Measurements from ENCODE around the gene PNPLA6.

Gene PNPLA6

DNA sequence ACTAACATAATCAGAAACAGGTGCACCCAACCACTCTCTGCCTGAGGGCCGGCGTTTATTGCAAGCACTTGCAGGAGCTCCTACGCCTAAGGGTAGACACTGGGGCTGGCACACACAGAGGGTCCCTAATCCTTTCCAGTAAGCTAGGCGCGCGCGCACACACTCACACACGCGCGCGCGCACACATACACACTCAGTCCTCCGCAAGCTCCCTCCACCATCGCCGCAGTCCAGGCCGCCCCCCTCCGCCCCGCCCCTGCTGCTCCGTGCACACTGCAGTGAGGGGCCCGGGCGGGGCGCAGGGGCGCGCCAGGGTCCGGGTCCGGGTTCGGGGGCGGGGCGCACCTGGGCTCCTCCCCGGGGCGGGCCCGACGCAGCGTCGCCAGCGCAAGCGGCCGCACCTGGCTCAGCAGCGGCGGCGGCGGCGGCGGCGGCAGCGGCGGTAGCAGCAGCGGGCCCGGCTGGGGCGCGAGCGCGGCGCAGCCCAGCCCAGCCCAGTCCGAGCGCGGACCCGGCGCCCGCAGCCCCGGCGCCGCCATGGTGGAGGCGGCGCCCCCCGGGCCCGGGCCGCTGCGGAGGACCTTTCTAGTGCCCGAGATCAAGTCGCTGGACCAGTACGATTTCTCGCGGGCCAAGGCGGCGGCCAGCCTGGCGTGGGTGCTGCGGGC lies 60.1 kb downstream of the PNPLA6 start, which contains the start of gene CAMSAP3:
TSS of gene CAMSAP3 (plus strand) at position 398 of the 668 bp plus-strand sequence. CDS start at position 538, 140 bp downstream.
- DNase-seq (ENCODE audit: extremely low read depth in 1 of 2, low read depth in 1 of 2), result peak in 1 of 2 donors; percentile 22

GRCh38 chr19:7596211-7596937 lies 60.9 kb downstream of the PNPLA6 start:
- DNase-seq (ENCODE audit: extremely low read depth in 1 of 2, low read depth in 1 of 2), result no peak

GRCh38 chr19:7597689-7598088 lies 62.2 kb downstream of the PNPLA6 start:
- no peak for DNase-seq (ENCODE audit: extremely low read depth in 1 of 2, low read depth in 1 of 2)

GRCh38 chr19:7598180-7598579 lies 62.7 kb downstream of the PNPLA6 start:
- no peak for DNase-seq (ENCODE audit: extremely low read depth in 1 of 2, low read depth in 1 of 2)

DNA sequence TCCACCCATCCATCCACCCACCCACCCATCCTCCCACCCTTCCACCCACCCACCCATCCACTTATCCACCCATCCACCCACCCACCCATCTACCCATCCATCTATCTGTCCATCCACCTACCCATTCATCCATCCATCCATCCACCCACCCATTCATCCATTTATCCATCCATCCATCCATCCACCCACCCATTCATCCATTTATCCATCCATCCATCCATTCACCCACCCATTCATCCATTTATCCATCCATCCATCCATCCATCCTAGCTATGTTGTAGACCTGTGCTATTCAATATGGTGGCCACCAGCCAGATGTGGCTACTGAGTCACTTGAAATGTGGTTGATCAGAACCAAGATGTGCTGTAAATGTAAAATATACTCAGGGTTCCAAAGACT lies 65.2 kb downstream of the PNPLA6 start:
- no peak for DNase-seq (ENCODE audit: extremely low read depth in 1 of 2, low read depth in 1 of 2)

DNA sequence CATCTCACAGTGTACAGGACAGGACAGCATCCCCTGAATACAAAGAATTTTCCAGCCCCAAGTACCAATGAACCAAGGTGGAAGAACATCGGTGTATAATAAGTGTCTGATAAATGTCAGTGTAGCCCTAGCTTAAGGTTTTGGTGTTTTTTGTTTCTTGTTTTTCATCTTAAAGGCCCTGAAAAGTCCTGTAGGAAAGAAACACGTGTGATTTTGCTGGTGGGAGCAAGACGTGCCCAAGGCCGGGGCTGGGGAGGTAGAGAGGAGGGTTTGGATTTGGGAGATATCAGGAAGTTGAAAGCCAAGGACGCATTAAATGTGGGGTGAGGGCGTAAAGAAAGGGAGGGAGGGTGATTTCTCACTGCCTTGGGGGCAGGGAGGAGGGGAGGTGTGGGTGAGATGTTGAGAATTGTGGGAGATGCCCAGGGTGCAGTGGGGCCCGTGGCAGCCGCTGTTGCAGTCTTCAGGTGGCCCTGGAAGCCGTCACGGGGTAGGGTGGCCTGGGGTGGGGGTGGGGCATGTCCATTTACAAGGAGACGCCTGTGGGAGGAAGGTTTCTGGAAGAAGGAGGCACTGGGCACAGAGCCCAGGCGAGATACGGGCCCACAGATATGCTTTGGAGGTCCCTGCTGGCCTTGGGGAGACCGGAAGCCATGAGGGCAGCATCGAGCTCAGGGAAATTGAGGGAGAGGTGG lies 66.9 kb downstream of the PNPLA6 start:
- no peak for DNase-seq (ENCODE audit: extremely low read depth in 1 of 2, low read depth in 1 of 2)

DNA sequence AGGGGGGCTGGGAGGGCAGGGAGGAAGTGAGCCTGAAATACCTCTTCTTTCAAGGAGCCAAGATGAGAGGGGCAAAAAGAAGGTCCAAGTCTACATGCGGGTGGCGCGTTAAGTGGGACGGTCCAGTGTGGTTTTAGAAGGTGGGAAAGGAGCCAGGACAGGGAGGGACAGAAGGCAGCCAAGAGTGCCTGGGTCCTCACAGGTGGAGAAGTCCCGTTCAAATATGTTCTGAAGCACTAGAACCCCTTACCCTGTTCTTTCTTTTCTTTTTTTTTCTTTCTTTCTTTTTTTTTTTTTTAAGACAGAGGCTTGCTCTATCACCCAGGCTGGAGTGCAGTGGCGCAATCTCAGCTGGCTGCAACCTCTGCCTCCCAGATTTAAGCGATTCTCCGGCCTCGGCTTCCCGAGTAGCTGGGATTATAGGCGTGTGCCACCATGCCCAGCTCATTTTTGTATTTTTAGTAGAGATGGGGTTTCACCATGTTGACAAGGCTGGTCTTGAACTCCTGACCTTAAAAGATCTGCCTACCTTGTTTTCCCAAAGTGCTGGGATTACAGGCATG lies 67.5 kb downstream of the PNPLA6 start:
- no peak for DNase-seq (ENCODE audit: extremely low read depth in 1 of 2, low read depth in 1 of 2)

- DNase-seq (ENCODE audit: extremely low read depth in 1 of 2, low read depth in 1 of 2), result no peak
Measured at GRCh38 chr19:7603919-7604318, 68.4 kb downstream of the PNPLA6 start.

GRCh38 chr19:7605490-7606222 lies 70.1 kb downstream of the PNPLA6 start:
- DNase-seq (ENCODE audit: extremely low read depth in 1 of 2, low read depth in 1 of 2), result no peak

DNA sequence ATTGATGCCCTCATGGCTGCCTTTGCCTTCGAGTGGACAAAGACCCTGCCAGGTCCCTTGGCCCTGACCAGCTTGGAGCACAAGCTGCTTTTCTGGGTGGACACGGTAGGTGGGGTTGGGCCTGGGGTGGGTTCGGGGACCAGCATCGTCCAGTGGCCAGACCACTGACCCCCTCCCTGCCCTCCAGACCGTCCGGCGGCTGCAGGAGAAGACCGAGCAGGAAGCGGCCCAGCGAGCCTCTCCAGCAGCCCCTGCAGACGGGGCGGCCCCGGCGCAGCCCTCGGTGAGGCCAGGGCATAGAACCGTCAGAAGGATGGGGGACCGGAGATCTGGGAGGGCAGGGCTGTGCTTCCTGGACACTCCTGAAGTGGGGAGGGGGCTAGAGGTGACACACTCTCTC lies 70.8 kb downstream of the PNPLA6 start:
- DNase-seq (ENCODE audit: extremely low read depth in 1 of 2, low read depth in 1 of 2), result no peak

GRCh38 chr19:7607212-7607873 lies 71.8 kb downstream of the PNPLA6 start:
- no peak for DNase-seq (ENCODE audit: extremely low read depth in 1 of 2, low read depth in 1 of 2)

GRCh38 chr19:7607874-7608560 lies 72.5 kb downstream of the PNPLA6 start:
- no peak for DNase-seq (ENCODE audit: extremely low read depth in 1 of 2, low read depth in 1 of 2)

DNA sequence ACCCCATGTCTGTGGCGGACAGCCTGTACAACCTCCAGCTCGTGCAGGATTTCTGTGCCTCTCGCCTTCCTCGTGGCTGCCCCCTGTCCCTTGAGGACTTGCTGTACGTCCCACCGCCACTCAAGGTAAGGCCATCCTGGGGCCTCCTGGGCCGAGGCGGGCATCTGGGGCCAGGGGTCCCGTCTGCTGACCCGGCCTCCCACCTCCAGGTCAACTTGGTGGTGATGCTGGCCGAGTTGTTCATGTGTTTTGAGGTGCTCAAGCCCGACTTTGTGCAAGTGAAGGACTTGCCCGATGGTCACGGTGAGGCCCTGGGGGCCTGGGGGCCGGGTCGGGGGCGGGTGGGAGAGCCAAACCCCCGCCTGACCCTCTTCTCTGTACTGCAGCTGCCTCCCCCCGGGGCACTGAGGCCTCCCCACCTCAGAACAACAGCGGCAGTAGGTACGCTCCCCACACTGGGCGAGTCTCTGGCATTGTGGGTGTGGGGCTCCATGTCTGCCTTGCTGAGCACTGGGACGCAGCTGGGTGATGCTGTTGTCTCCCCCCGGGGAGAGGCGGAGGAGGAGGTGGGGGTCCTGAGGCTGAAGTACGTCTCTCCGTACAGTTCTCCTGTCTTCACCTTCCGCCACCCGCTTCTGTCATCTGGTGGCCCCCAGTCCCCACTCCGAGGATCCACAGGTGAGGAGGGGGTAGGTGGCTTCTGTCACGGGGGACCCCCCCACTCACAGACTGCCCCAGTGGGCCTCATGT lies 75.1 kb downstream of the PNPLA6 start:
- DNase-seq (ENCODE audit: extremely low read depth in 1 of 2, low read depth in 1 of 2), result no peak
